K562 (cell line): ENCODE data around the gene CZIB. TPM values are rescaled to one million over a fixed set of nuclear protein-coding genes. Genes with fewer than 3 reads are reported as not detected.

ENCODE experiments used
- BMI1 ChIP-seq: fragments of 150-350 bp; IDR thresholded peaks from 2 replicates; pipeline ENCODE4 v1.6.1; 2014; ENCODE audit warnings: low read length
- C11orf30 ChIP-seq: fragments of 450-650 bp; IDR thresholded peaks from 2 replicates; pipeline ENCODE4 v1.6.1; 2016; ENCODE audit warnings: low read depth, mild to moderate bottlenecking
- CREB1 ChIP-seq, 2 experiments: sonication (generic) in 1 of 2; formaldehyde crosslinking in 1 of 2; IDR thresholded peaks; 2 replicates each; pipeline versions ENCODE4 v1.6.1 to v1.8.0; 2012 to 2022; ENCODE audit warnings: inconsistent platforms in 1 of 2, mild to moderate bottlenecking in 1 of 2, missing genetic modification reagents in 1 of 2, moderate library complexity in 1 of 2
- ELF2 ChIP-seq: fragments of 250-450 bp; sonication (Bioruptor Pico); IDR thresholded peaks from 2 replicates; pipeline ENCODE4 v1.5.0; 2021; ENCODE audit warnings: mild to moderate bottlenecking
- FOS ChIP-seq: IDR thresholded peaks from 3 replicates; pipeline ENCODE4 v1.6.1; 2011; ENCODE audit not compliant: insufficient read length; ENCODE audit errors: extremely low read depth
- HMG20B ChIP-seq: fragments of 250-450 bp; sonication (Bioruptor Pico); IDR thresholded peaks from 2 replicates; pipeline ENCODE4 v1.5.0; 2021; ENCODE audit warnings: mild to moderate bottlenecking
- NCOA4 ChIP-seq: fragments of 450-650 bp; IDR thresholded peaks from 2 replicates; pipeline ENCODE4 v1.6.1; 2018; ENCODE audit warnings: mild to moderate bottlenecking; ENCODE audit not compliant: partially characterized antibody
- NCOA6 ChIP-seq: fragments of 450-650 bp; IDR thresholded peaks from 2 replicates; pipeline ENCODE4 v1.6.1; 2017; ENCODE audit warnings: mild to moderate bottlenecking
- NFE2L1 ChIP-seq: fragments of 450-650 bp; IDR thresholded peaks from 2 replicates; pipeline ENCODE4 v1.6.1; 2016; ENCODE audit warnings: missing genetic modification characterization, low read depth, mild to moderate bottlenecking, missing compliant biosample characterization, moderate library complexity, borderline replicate concordance
- NFIC ChIP-seq: fragments of 450-650 bp; IDR thresholded peaks from 2 replicates; pipeline ENCODE4 v1.6.1; 2017; ENCODE audit warnings: mild to moderate bottlenecking, inconsistent platforms
- NFXL1 ChIP-seq: fragments of 450-650 bp; formaldehyde crosslinking; IDR thresholded peaks from 2 replicates; pipeline ENCODE4 v1.4.0; 2021; ENCODE audit warnings: mild to moderate bottlenecking
- POLR2G ChIP-seq: fragments of 200-400 bp; formaldehyde crosslinking; IDR thresholded peaks from 2 replicates; pipeline ENCODE4 v1.6.1; 2017; ENCODE audit warnings: low read depth, mild to moderate bottlenecking, antibody characterized with exemption, low read length, moderate library complexity
- POLR2H ChIP-seq: IDR thresholded peaks from 2 replicates; pipeline ENCODE4 v1.6.1; 2016; ENCODE audit warnings: missing genetic modification characterization, low read depth, mild to moderate bottlenecking, control low read depth, missing compliant biosample characterization, moderate library complexity
- RBM15 ChIP-seq: fragments of 200-400 bp; formaldehyde crosslinking; IDR thresholded peaks from 2 replicates; pipeline ENCODE4 v1.6.1; 2018; ENCODE audit warnings: mild to moderate bottlenecking, low read length, moderate library complexity; ENCODE audit not compliant: insufficient read depth
- SAFB2 ChIP-seq: fragments of 200-400 bp; formaldehyde crosslinking; IDR thresholded peaks from 2 replicates; pipeline ENCODE4 v1.6.1; 2018; ENCODE audit warnings: borderline replicate concordance, low read length, low read depth, moderate library complexity; ENCODE audit not compliant: severe bottlenecking
- STAT6 ChIP-seq: sonication (generic); formaldehyde crosslinking; IDR thresholded peaks from 2 replicates; pipeline ENCODE4 v1.8.1; 2023; ENCODE audit warnings: mild to moderate bottlenecking, missing genetic modification reagents
- TAF1 ChIP-seq: IDR thresholded peaks from 2 replicates; pipeline ENCODE4 v1.6.1; 2011; ENCODE audit warnings: mild to moderate bottlenecking, low read length, moderate library complexity; ENCODE audit not compliant: insufficient read depth, control insufficient read depth, severe bottlenecking; ENCODE audit errors: extremely low read depth
- ZNF224 ChIP-seq: sonication (generic); formaldehyde crosslinking; IDR thresholded peaks from 2 replicates; pipeline ENCODE4 v1.8.0; 2022; ENCODE audit warnings: mild to moderate bottlenecking, missing genetic modification reagents
- ZSCAN32 ChIP-seq: fragments of 450-650 bp; formaldehyde crosslinking; IDR thresholded peaks from 2 replicates; pipeline ENCODE4 v1.4.0; 2020; ENCODE audit warnings: mild to moderate bottlenecking, moderate library complexity
- polyA plus RNA-seq, 8 experiments: library from polyadenylated mRNA; depleted of rRNA in 4 of 8; stranded (reverse) in 5 of 8; unstranded in 3 of 8; fragments of >200 nt; fragmentation: Nextera tagmentation in 2 of 8; fragmentation: Illumina TruSeq in 1 of 8; extraction: Ambion mirVana in 2 of 8; extraction: Trizol in 1 of 8; gene quantifications; 2 replicates each; pipeline versions ENCODE4 v1.2.1 to v1.2.3, GENCODE V29; 2011 to 2014; ENCODE audit warnings: inconsistent platforms in 1 of 8, missing spikeins in 1 of 8
- total RNA-seq, 7 experiments: library from RNA; depleted of rRNA in 6 of 7; stranded (reverse); fragments of >200 nt in 6 of 7; fragmentation: Illumina TruSeq in 2 of 7; extraction: Trizol in 2 of 7; gene quantifications; 2 replicates each; pipeline versions ENCODE4 v1.2.1 to v1.2.3, GENCODE V29; 2011 to 2021; ENCODE audit warnings: low replicate concordance in 1 of 7
- TF ChIP-seq, protein P1 (sequence below): sonication (generic); formaldehyde crosslinking; IDR thresholded peaks from 2 replicates; pipeline ENCODE4 v1.4.0; 2020; ENCODE audit warnings: mild to moderate bottlenecking, missing genetic modification reagents
- TF ChIP-seq, protein P2 (sequence below): sonication (generic); formaldehyde crosslinking; IDR thresholded peaks from 2 replicates; pipeline ENCODE4 v1.8.1; 2023; ENCODE audit warnings: mild to moderate bottlenecking, missing genetic modification reagents

CZIB gene
- total and polyA plus RNA-seq, 9 of the 15 experiments (the other 6 are each of a cell fraction or from before 2014, with no cell fraction given), result 52.6 to 111 (median 80.0) TPM

DNA sequence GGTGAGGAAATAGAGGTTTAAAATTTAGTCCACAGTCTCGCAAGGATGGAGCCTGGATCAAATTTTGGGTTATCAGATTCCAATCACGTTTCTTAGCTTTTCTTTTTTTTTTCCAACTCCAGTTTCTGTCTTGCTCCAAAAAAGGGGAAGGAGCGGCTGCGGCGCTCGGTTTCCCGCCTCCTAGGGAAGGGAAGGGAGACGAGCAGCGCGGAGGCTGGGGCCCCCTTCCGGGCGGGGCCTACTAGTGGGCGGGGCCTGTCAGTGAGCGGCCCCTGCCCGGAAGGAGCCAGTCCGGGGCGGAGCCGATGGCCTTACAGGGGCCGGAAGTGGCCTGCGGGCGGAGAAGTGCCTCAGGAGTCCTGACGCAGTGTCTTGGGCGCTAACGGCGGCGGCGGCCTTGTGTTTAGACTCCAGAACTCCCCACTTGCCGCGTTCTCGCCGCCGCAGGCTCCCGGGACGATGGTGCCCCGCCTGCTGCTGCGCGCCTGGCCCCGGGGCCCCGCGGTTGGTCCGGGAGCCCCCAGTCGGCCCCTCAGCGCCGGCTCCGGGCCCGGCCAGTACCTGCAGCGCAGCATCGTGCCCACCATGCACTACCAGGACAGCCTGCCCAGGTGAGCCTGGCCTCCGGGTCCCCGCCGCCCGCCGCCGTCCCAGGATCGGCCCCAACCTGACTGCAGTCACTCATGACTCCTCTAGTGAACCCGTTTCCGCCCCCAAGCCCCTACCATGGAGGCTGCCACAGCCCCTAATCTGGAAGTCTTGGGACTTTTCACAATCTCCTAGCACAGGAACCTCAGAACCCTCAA lies 23.7 kb downstream of the CZIB start, which contains the start of gene CPT2 (continued):
- TF ChIP-seq, protein P1, sequence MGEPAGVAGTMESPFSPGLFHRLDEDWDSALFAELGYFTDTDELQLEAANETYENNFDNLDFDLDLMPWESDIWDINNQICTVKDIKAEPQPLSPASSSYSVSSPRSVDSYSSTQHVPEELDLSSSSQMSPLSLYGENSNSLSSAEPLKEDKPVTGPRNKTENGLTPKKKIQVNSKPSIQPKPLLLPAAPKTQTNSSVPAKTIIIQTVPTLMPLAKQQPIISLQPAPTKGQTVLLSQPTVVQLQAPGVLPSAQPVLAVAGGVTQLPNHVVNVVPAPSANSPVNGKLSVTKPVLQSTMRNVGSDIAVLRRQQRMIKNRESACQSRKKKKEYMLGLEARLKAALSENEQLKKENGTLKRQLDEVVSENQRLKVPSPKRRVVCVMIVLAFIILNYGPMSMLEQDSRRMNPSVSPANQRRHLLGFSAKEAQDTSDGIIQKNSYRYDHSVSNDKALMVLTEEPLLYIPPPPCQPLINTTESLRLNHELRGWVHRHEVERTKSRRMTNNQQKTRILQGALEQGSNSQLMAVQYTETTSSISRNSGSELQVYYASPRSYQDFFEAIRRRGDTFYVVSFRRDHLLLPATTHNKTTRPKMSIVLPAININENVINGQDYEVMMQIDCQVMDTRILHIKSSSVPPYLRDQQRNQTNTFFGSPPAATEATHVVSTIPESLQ (CRISPR knock-in tag), result 0 out of 2 replicates have a peak, but pooled peaks have one; percentile 54
- TF ChIP-seq ZNF224 (CRISPR knock-in tag) (no peak), POLR2G (peak; percentile 98), NFE2L1 (no peak), POLR2H (tag) (peak; percentile 85), TAF1 (peak; percentile 92), NCOA6 (no peak), BMI1 (no peak), ELF2 (CRISPR knock-in tag) (0 out of 2 replicates have a peak, but pooled peaks have one; percentile 25), CREB1 (IDR thresholded peaks at IDR 0.05) (peak; percentile 18; the same call in 1 of the 2 replicates), CREB1 (CRISPR knock-in tag; IDR thresholded peaks at IDR 0.05) (peak; percentile 6; the same call in 1 of the 2 replicates), STAT6 (CRISPR knock-in tag) (no peak), NCOA4 (no peak), FOS (no peak), NFIC (no peak), RBM15 (no peak), HMG20B (CRISPR knock-in tag) (no peak), ZSCAN32 (CRISPR knock-in tag) (no peak), NFXL1 (CRISPR knock-in tag) (no peak), SAFB2 (no peak), C11orf30 (no peak)
- TF ChIP-seq, protein P2, sequence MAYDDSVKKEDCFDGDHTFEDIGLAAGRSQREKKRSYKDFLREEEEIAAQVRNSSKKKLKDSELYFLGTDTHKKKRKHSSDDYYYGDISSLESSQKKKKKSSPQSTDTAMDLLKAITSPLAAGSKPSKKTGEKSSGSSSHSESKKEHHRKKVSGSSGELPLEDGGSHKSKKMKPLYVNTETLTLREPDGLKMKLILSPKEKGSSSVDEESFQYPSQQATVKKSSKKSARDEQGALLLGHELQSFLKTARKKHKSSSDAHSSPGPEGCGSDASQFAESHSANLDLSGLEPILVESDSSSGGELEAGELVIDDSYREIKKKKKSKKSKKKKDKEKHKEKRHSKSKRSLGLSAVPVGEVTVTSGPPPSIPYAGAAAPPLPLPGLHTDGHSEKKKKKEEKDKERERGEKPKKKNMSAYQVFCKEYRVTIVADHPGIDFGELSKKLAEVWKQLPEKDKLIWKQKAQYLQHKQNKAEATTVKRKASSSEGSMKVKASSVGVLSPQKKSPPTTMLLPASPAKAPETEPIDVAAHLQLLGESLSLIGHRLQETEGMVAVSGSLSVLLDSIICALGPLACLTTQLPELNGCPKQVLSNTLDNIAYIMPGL (CRISPR knock-in tag), result peak; percentile 85
